GM12874 (cell line): ENCODE results near the gene MSRB3.

Experiments
- CTCF ChIP-seq: IDR thresholded peaks from 2 replicates; pipeline ENCODE4 v1.5.1; 2011; ENCODE audit warnings: low read depth, mild to moderate bottlenecking, control low read depth, low read length, moderate library complexity; ENCODE audit not compliant: insufficient read depth

Gene MSRB3

GRCh38 chr12:65459545-65459944 lies 181.1 kb downstream of the MSRB3 start:
- TF ChIP-seq CTCF = no peak

DNA sequence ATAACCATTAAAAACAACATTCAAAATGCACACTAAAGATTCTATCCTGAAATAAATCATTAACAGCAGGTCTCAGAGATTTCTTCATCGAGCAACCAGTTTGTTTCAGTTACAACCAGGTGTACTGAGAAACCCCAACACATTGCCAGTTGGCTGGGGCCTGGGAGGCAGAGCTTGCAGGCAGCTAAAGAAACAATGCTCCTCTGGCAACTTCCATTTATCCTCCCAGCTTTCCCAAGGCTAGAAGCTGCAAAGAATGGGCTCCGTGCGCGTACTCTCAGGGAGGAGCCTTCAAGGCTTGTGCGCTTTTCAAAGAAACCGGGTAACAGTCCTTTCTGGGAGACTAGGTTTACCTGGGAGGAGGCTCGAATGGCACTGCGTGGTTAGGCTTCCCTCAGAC lies 181.6 kb downstream of the MSRB3 start:
- no peak for TF ChIP-seq CTCF

DNA sequence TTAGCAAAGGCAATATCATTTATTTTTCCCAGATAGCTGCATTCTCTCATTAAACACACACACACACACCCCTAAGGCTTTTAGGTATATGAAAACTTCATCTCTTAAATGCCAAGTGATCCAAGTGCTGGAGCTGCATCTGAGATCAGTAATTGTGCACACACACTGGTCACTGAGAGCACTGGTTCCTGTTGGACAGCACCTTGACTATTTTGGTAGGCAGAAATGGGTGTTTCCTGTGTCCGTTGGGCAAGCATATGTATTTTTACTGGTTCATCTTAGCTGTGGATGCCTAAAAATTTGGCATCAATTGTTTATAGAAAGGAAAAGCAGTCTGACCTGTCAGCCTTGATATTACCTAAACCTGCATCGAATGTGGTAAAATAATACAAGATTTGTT lies 182.5 kb downstream of the MSRB3 start:
- TF ChIP-seq CTCF = no peak

DNA sequence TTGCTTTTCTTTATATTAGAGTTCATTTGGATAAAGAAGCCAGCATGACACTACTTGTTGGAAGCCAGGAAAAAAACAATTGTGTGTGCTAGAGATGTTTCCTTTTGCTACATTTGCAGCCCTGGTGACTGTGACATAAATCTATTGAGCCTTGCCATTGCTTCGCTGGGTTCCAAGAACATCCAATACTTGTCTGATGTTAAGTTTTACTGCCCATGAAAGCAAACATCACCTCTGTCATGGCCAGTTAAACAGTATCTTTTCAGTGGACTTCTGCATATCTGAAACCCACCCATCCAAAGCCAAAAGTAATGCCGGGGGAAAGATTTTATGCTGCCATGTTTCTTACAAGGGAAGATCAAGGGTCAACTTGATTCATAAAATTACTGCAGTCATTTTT lies 184.0 kb downstream of the MSRB3 start:
- TF ChIP-seq CTCF = no peak

DNA sequence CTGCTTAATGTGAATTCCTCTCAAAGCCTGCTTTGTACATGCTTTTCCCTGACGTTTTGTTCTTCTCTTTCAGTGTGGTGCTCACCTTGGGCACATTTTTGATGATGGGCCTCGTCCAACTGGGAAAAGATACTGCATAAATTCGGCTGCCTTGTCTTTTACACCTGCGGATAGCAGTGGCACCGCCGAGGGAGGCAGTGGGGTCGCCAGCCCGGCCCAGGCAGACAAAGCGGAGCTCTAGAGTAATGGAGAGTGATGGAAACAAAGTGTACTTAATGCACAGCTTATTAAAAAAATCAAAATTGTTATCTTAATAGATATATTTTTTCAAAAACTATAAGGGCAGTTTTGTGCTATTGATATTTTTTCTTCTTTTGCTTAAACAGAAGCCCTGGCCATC lies 184.6 kb downstream of the MSRB3 start:
- TF ChIP-seq CTCF = no peak

- TF ChIP-seq CTCF = no peak
These were observed 185.1 kb downstream of the MSRB3 start for GRCh38 chr12:65463611-65464010.

DNA sequence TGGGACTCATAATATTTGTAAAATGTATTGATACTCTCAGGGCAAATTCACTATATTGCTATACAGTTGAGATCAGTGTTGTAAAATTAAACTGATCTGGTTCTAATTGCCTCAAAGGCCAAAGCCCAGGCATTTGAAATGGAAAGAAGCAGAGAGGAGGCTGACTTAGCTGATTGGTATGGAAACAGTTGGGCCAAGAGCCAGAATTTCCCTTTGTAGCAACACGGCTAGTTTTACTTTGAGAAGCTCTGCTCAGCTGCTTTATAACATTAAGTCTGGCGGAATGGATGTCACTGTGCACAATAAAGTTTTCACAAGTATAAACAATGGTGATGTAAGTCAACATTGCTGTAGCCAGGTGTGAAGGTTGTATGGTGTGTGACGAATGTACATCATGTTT lies 186.4 kb downstream of the MSRB3 start:
- no peak for TF ChIP-seq CTCF
